Measurements from ENCODE around the gene PCDHGA2.
"Not testable (repeated sequence)": the region's sequence is repeated elsewhere in the genome, so short reads cannot be mapped to it uniquely, and the experiment has no call there.

The PCDHGA2 gene

GRCh38 chr5:141338538-141339306 lies at the start of gene PCDHGA2:
Gene PCDHGA2, plus strand, starts transcription at chr5:141338760.
- DNase-seq = no peak

DNA sequence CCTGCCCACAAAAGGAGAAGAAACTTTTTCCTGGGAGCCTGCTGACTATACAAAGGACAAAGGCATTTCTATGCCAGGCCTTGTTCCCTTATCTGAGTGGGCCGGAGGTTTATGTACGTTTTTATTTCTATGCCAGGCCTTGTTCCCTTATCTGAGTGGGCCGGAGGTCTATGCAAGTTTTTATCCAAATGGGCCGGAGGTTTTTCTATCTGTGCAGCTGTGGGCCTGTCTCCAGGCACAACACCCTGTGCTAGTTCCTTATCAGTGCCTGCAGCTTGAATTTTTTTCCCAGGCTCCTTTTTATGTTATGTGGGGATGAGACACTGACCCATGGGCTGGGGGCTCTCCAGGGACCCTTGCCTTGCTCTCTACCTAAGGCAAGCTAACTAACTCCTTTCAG lies 40.2 kb upstream of the PCDHGA2 start:
- no peak for DNase-seq

- no peak for DNase-seq
Measured at GRCh38 chr5:141303756-141304155, 34.8 kb upstream of the PCDHGA2 start, which contains the start of gene SLC25A2. Gene SLC25A2, minus strand, starts transcription at chr5:141304049. Its CDS starts 184 bp downstream, at chr5:141303865.

DNA sequence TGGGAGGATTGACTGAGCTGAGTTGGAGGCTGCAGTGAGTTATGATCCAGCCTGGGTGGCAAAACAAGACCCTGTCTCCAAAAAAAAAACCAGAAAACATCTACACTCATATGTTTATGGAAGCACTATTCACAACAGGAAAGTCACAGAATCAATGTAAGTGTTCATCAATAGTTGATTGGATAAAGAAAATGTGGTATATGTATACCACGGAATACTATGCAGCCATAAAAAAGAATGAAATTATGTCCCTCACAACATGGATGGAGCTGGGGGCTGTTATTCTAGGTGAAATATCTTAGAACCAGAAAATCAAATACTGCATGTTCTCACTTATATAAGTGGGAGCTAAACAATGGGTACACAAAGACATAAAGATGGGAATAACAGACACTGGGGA lies 31.9 kb upstream of the PCDHGA2 start:
- no peak for DNase-seq

- no peak for DNase-seq
Measured at GRCh38 chr5:141313711-141314110, 24.8 kb upstream of the PCDHGA2 start.

DNA sequence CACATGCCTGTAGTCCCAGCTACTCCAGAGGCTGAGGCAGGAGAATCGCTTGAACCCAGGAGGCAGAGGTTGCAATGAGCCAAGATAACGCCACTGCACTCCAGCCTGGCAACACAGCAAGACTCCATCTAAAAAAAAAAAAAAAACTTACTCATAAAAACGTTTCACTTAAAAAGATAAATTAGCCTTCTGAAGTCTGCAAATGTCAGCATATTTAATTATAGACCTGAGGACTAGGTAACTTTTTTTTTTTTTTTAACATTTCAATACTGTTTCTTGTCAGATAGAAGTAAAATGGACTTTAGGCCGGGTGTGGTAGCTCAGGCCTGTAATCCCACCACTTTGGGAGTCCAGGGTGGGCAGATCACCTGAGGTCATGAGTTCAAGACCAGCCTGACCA lies 21.6 kb upstream of the PCDHGA2 start:
- not testable (repeated sequence) for DNase-seq

- DNase-seq = no peak
Measured at GRCh38 chr5:141319202-141319601, 19.4 kb upstream of the PCDHGA2 start.

DNA sequence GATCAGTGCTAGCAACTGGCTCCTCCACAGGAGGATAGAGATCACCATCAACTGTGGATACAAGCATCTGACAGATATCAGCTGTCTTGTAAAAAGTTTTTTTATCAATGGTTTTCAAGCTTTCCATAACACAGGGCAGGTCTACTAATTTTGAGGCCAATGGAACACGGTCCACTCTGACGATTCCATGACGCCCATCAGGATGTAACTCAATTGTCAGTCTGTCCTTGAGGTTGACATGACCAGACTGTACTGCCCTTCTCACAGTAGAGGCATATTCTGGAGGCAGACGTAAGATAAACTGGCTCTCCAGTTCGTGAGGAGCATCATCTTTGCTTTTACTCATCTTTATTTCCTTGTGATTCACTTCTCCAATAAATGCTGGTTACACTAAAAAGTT lies 18.9 kb upstream of the PCDHGA2 start:
- DNase-seq = no peak

- peak; percentile 45 for DNase-seq
Measured at GRCh38 chr5:141320225-141321169, 18.1 kb upstream of the PCDHGA2 start, which contains the start of gene TAF7. Gene TAF7, minus strand, starts transcription at chr5:141320784. Its CDS starts 740 bp downstream, at chr5:141320044.

DNA sequence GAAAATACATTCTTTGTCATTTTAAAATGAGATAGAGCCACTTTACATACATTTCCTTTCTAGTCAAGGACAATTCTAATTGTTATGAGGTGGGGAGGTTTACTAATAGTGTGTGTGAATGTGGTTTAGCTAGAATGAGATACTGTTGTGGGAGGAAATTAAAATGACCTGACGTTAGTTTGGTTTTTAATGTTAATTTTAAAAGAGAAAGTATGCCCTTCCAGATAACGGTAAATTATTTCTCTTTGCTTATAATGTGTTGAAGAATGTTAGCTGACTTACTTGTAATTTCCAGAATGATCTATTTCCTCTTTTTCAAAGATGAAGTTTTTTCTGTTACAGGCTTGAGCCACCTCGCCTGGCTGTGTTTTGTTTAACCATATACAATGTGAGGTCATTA lies 16.3 kb upstream of the PCDHGA2 start:
- DNase-seq = no peak

- DNase-seq = no peak
Measured at GRCh38 chr5:141326088-141326854, 12.3 kb upstream of the PCDHGA2 start.

DNA sequence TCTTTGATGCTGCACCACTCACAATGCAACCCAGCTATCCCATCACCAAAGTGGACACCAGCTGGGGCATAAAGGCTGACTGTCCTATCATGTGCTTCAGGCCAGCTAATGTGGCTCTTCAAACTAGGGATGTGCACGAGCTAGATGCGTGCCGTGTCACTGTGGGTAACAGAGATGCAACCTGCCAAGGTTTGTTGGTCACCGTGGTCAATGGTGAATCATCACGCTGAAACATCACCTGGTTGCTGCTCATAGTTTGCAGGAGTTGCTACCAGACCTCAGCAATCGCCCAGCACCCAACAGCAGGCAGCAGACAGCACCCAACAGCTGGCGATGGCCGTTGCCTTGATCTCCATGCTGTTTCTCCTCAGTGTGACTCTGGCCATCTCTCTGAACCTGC lies 10.3 kb upstream of the PCDHGA2 start:
- DNase-seq = no peak

DNA sequence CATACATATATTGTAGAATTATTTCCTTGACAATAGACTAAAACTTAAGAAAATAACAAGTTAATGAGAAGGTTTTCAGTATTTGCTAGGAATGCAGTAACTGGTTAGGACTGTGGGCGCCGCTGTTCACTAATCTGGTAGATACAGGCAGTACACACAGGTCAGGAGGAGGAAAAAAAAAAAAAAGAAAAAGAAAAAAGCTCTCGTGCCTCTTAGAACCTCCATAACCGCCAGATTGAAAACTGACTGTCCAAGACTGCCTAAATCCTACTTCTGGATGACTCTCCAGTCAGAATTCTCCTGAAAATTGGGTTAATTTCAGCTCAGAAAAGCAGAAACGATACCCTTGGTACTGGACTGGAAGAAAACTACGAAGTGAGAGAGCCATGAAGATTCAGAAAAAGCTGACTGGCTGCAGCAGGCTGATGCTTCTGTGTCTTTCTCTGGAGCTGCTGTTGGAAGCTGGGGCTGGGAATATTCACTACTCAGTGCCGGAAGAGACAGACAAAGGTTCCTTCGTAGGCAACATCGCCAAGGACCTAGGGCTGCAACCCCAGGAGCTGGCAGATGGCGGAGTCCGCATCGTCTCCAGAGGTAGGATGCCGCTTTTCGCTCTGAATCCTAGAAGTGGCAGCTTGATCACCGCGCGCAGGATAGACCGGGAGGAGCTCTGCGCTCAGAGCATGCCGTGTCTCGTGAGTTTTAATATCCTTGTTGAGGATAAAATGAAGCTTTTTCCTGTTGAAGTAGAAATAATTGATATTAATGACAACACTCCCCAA lies 8.1 kb upstream of the PCDHGA2 start, which contains the start of gene PCDHGA1:
Gene PCDHGA1 (plus strand): TSS at position 216 of the 782 bp plus-strand sequence.
- DNase-seq = no peak

- DNase-seq = not testable (repeated sequence)
Measured at GRCh38 chr5:141332571-141332970, 6.0 kb upstream of the PCDHGA2 start.

DNA sequence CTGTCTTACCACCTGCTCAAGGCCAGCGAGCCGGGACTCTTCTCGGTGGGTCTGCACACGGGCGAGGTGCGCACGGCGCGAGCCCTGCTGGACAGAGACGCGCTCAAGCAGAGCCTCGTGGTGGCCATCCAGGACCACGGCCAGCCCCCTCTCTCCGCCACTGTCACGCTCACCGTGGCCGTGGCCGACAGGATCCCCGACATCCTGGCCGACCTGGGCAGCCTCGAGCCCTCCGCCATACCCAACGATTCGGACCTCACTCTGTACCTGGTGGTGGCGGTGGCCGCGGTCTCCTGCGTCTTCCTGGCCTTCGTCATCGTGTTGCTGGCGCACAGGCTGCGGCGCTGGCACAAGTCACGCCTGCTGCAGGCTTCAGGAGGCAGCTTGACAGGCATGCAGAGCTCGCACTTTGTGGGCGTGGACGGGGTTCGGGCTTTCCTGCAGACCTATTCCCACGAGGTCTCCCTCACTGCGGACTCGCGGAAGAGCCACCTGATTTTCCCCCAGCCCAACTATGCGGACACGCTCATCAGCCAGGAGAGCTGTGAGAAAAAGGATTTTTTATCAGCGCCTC lies 2.3 kb downstream of the PCDHGA2 start:
- not testable (repeated sequence) for DNase-seq

- DNase-seq = no peak
Measured at GRCh38 chr5:141342773-141343172, 4.2 kb downstream of the PCDHGA2 start.

GRCh38 chr5:141343242-141343952 lies 4.8 kb downstream of the PCDHGA2 start, which contains the start of gene PCDHGA3:
Gene PCDHGA3, plus strand, starts transcription at chr5:141343829. Its CDS starts 205 bp downstream, at chr5:141344034.
- DNase-seq = no peak

DNA sequence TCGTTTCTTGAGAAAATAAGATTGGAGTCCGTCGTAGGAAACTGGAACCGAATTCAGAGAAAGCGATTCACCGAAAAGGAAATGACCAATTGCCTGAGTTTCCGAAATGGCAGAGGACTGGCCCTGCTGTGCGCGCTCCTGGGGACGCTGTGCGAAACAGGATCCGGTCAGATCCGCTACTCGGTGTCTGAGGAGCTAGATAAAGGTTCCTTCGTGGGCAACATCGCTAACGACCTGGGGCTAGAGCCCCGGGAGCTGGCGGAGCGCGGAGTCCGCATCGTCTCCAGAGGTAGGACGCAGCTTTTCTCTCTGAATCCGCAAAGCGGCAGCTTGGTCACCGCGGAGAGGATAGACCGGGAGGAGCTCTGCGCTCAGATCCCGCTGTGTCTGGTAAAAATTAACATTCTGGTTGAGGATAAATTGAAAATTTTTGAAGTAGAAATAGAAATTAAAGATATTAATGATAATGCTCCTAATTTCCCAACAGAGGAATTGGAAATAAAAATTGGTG lies 5.4 kb downstream of the PCDHGA2 start:
- no peak for DNase-seq

- no peak for DNase-seq
Measured at GRCh38 chr5:141345327-141345726, 6.8 kb downstream of the PCDHGA2 start.

DNA sequence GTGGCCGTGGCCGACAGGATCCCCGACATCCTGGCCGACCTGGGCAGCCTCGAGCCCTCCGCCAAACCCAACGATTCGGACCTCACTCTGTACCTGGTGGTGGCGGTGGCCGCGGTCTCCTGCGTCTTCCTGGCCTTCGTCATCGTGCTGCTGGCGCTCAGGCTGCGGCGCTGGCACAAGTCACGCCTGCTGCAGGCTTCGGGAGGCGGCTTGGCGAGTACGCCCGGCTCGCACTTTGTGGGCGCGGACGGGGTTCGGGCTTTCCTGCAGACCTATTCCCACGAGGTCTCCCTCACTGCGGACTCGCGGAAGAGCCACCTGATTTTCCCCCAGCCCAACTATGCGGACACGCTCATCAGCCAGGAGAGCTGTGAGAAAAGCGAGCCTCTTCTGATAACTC lies 7.5 kb downstream of the PCDHGA2 start:
- DNase-seq = not testable (repeated sequence)
